GM21360 (cell line): ENCODE results near the gene COL9A3.

Source experiments
- ATAC-seq: cut with Tn5 transposase; IDR thresholded peaks from one replicate; pipeline ENCODE4 v1.9.1; 2021; ENCODE audit warnings: mild to moderate bottlenecking, moderate library complexity; ENCODE audit not compliant: unreplicated experiment

COL9A3 gene

GRCh38 chr20:62809530-62810428, 7.1 kb upstream of the COL9A3 start:
- no peak for ATAC-seq

GRCh38 chr20:62811320-62811719, 5.5 kb upstream of the COL9A3 start:
- no peak for ATAC-seq

GRCh38 chr20:62811720-62812119, 5.1 kb upstream of the COL9A3 start:
- no peak for ATAC-seq

GRCh38 chr20:62812181-62812906, 4.5 kb upstream of the COL9A3 start:
- no peak for ATAC-seq

GRCh38 chr20:62812907-62813200, 4.0 kb upstream of the COL9A3 start:
- no peak for ATAC-seq

- ATAC-seq: no peak
Measured at GRCh38 chr20:62813588-62813987, 3.3 kb upstream of the COL9A3 start.

- ATAC-seq: no peak
Measured at GRCh38 chr20:62814060-62814708, 2.7 kb upstream of the COL9A3 start.

- ATAC-seq: no peak
Measured at GRCh38 chr20:62814709-62815065, 2.2 kb upstream of the COL9A3 start.

GRCh38 chr20:62815066-62815991, 1.5 kb upstream of the COL9A3 start:
- no peak for ATAC-seq

GRCh38 chr20:62816031-62816883, 593 bp upstream of the COL9A3 start:
- ATAC-seq: no peak

- ATAC-seq: no peak
Measured at GRCh38 chr20:62817975-62818591, 1.2 kb downstream of the COL9A3 start.

- no peak for ATAC-seq
Measured at GRCh38 chr20:62818592-62819493, 2.0 kb downstream of the COL9A3 start.

GRCh38 chr20:62819494-62820174, 2.8 kb downstream of the COL9A3 start:
- no peak for ATAC-seq

- no peak for ATAC-seq
Measured at GRCh38 chr20:62820208-62820961, 3.5 kb downstream of the COL9A3 start.

GRCh38 chr20:62820962-62821725, 4.3 kb downstream of the COL9A3 start:
- no peak for ATAC-seq

- no peak for ATAC-seq
Measured at GRCh38 chr20:62821726-62822210, 4.9 kb downstream of the COL9A3 start.
